Gastrocnemius medialis (tissue), 4 donors: ENCODE data around the gene OTOP3.

Source experiments
- POLR2A ChIP-seq, 2 donors: fragments of 450-650 bp; IDR thresholded peaks; one replicate each; pipeline ENCODE4 v1.6.1; 2017; ENCODE audit warnings: antibody characterized with exemption in 2 of 2, mild to moderate bottlenecking in 2 of 2, moderate library complexity in 2 of 2
- TF ChIP-seq, protein P1 (sequence below), 5 experiments: fragments of 450-650 bp in 3 of 5; fragments of 200-600 bp in 2 of 5; sonication (generic) in 2 of 5; IDR thresholded peaks in 4 of 5; conservative IDR thresholded peaks in 1 of 5; 1 replicate in 4 of 5; 2 replicates in 1 of 5; pipeline ENCODE4 v1.5.1; 2016 to 2019; ENCODE audit warnings: antibody characterized with exemption in 5 of 5, mild to moderate bottlenecking in 3 of 5, moderate library complexity in 3 of 5

DNA sequence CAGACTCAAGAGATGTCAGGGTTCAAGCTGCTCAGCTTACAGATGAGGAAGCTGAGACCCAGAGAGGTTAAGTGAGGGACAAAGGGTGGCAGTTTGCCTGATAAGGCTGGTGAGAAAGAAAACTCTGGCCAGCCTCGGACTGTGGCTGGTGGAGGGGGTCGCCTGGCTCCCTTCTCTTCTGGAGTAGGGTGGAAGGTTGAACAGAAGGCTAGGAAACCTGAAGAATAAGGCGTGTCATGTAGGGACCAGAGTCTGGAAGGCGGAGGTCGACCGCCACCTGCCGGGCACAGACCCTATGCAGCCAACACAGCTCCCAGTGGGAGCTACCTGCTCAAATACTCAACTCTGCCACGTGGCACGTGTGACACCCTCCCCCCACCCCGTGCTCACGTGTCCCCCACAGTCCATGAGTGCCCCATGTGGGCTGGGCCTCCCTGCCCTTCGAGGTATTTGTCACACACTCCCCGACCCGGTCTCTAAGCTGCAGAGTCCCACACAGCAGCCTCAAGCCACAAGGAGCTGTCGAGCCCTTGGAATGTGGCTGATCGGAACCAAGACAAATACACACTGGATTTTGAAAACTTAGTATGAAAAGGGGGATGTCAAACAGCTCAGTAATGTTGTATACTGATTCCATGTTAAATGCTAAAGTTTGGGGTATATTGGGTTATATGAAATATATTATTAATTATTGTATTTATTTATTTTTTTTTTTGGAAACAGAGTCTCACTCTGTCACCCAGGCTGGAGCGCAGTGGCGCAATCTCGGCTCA lies 25.1 kb downstream of the OTOP3 start:
- TF ChIP-seq, protein P1, sequence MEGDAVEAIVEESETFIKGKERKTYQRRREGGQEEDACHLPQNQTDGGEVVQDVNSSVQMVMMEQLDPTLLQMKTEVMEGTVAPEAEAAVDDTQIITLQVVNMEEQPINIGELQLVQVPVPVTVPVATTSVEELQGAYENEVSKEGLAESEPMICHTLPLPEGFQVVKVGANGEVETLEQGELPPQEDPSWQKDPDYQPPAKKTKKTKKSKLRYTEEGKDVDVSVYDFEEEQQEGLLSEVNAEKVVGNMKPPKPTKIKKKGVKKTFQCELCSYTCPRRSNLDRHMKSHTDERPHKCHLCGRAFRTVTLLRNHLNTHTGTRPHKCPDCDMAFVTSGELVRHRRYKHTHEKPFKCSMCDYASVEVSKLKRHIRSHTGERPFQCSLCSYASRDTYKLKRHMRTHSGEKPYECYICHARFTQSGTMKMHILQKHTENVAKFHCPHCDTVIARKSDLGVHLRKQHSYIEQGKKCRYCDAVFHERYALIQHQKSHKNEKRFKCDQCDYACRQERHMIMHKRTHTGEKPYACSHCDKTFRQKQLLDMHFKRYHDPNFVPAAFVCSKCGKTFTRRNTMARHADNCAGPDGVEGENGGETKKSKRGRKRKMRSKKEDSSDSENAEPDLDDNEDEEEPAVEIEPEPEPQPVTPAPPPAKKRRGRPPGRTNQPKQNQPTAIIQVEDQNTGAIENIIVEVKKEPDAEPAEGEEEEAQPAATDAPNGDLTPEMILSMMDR (IDR thresholded peaks at IDR 0.05 in 4 of 5, conservative IDR thresholded peaks at IDR 0.05 in 1 of 5), result no peak
- TF ChIP-seq POLR2A (IDR thresholded peaks at IDR 0.05), result no peak
